Measurements from ENCODE around the gene ARMC12.

- TF ChIP-seq POLR2A (IDR thresholded peaks at IDR 0.05): no peak
- TF ChIP-seq CTCF (IDR thresholded peaks at IDR 0.05): no peak
Measured at GRCh38 chr6:35733633-35734032, 3.2 kb upstream of the ARMC12 start.
